NT2/D1 (cell line): Measurements from ENCODE around the gene TACC2.

Source experiments
- DNase-seq: peaks from one replicate; pipeline ENCODE4 v3.0.0-alpha.2; 2011; ENCODE audit warnings: low read depth, low spot score
- H3K27me3 ChIP-seq: 2 replicates; pipeline ENCODE4 v1.6.0; 2011; ENCODE audit warnings: mild to moderate bottlenecking; ENCODE audit not compliant: insufficient read length, insufficient read depth
- H3K36me3 ChIP-seq: 2 replicates; pipeline ENCODE4 v1.6.1; 2011; ENCODE audit warnings: mild to moderate bottlenecking, low read length, mixed read lengths; ENCODE audit not compliant: insufficient read depth, insufficient read length
- H3K4me1 ChIP-seq: 2 replicates; pipeline ENCODE4 v1.5.1; 2011; ENCODE audit not compliant: insufficient read depth, insufficient read length
- H3K4me3 ChIP-seq: 2 replicates; pipeline ENCODE4 v1.5.1; 2011; ENCODE audit warnings: low read depth; ENCODE audit not compliant: insufficient read length
- H3K9ac ChIP-seq: 2 replicates; pipeline ENCODE4 v1.6.0; 2011; ENCODE audit warnings: low read depth; ENCODE audit not compliant: insufficient read length
- H3K9me3 ChIP-seq: 2 replicates; pipeline ENCODE4 v1.5.1; 2011; ENCODE audit warnings: mild to moderate bottlenecking, low read length; ENCODE audit not compliant: insufficient read depth
- SUZ12 ChIP-seq: IDR thresholded peaks from 2 replicates; pipeline ENCODE4 v1.6.1; 2011; ENCODE audit not compliant: insufficient read length, insufficient read depth; ENCODE audit errors: extremely low read depth
- YY1 ChIP-seq: IDR thresholded peaks from 2 replicates; pipeline ENCODE4 v1.6.1; 2011; ENCODE audit not compliant: insufficient read length, insufficient read depth
- ZNF274 ChIP-seq: IDR thresholded peaks from 2 replicates; pipeline ENCODE4 v1.6.1; 2011; ENCODE audit warnings: mild to moderate bottlenecking, low read depth, low read length

Gene TACC2

DNA sequence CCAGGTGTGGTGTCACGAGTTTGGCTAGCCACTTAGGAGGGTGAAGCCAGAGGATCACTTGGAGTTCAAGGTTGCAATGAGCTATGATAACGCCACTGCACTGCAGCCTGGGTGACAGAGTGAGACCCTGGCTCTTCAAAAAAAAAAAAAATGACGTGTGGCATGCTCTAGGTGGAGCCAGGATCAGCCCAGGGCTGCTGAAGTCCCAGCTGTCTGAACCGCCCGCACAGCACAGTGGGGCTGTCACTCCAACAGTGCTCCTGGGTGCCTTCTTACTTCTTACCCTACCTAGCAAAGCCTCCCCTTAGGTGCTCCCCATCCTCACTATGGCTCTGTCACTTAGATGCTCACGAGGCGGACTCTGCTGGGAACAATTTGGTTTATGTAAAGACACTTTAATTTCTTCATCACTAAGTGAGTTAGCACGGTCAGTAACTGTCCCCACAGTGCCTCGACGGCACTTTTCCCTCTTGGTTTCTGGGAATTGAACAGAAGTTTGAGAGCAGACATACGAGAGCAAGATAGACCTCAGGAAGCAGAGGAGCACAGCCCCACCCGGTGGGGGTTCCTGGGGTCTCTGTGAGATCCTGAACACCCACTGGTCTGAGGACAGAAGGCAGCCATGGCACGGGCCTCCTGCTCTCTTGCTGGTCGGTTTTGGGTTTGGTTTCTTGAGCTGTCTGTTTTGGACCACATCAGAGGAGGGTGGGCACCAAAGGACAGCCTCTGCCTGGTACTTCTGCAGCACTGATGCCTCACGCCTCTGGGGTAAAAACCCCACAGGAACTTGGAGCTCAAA is 215.9 kb downstream of the TACC2 start:
- DNase-seq = no peak
- Histone ChIP-seq H3K4me1 (no peaks in the 10 kb centered on the region), H3K27me3 (no peaks in the 10 kb centered on the region), H3K36me3 (peaks cover 12% of the 10 kb centered on the region), H3K4me3 (no peak overlapping the region), H3K9ac (no peak overlapping the region), H3K9me3 (no peaks in the 10 kb centered on the region; the same call in 1 of the 2 replicates)
- TF ChIP-seq SUZ12 = no peak

DNA sequence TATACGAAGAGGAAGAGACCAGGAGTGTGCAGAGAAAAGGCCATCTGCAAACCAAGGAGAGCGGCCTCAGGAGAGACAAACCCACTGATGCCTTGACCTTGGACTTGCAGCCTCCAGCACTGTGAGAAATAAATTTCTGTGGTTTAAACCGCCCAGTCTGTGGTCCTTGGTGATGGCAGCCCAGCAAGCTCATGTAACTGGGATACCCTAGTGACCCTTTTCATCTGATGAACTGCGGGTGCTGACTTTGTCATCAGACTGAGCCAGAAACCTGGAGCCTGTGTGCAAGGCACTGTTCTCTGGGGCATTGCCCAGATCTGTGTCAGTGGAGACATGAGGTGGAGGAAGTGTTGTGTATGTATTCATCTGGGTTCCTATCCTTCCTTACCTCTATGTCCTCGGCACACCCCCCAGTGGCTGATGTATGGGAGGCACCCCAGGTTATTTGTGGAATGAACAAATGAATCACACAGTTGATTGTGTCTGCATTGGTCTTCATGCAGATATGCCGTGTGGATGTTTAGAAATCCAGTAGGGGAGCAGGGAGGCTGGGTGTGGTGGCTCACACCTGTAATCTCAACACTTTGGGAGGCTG is 217.6 kb downstream of the TACC2 start:
- DNase-seq = no peak
- Histone ChIP-seq H3K36me3 (peaks cover 18% of the 10 kb centered on the region), H3K4me1 (no peaks in the 10 kb centered on the region), H3K9ac (no peak overlapping the region), H3K9me3 (no peaks in the 10 kb centered on the region), H3K4me3 (no peak overlapping the region), H3K27me3 (no peaks in the 10 kb centered on the region)
- TF ChIP-seq YY1 = no peak

DNA sequence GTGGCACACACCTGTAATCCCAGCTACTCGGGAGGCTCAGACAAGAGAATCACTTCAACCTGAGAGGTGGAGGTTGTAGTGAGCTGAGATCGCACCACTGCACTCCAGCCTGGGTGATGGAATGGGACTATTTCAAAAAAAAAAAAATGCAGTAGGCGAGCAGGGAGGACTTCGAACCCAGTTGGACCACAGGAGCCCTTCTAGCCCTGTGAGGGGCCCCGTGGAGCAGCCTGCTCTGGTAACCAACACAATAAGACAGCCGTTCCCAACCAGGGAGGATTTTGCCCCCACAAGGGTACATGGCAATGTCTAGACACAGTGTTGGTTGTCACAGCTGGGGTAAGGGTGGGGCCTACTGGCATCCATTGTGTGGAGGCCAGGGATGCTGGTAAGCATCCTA is 218.2 kb downstream of the TACC2 start:
- TF ChIP-seq SUZ12 = no peak
- TF ChIP-seq YY1 = no peak
- no peak for TF ChIP-seq ZNF274
- Histone ChIP-seq H3K4me3 (no peak overlapping the region), H3K9ac (no peak overlapping the region), H3K27me3 (no peaks in the 10 kb centered on the region), H3K36me3 (peaks cover 22% of the 10 kb centered on the region), H3K9me3 (no peaks in the 10 kb centered on the region), H3K4me1 (no peaks in the 10 kb centered on the region)
- no peak for DNase-seq

DNA sequence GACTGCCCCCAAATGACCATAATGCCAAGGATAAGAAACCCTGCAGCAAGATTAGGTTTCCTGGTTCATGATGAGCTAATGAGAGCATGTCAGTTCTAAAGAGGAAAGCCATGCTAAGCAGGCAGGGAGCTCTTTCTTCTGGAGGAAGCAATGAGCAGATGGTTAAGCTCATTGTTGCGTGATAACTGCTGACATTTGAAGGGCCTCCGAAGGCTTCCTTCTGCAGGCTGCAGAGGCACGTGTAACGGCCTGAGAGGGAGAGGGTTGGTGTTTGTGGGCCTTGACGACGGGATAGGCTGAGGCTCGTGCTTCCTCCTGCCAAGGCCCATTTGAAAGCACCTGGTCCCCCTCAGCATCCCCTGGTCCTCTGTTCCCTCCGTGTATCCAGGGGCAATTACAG is 218.6 kb downstream of the TACC2 start:
- Histone ChIP-seq H3K36me3 (peaks cover 24% of the 10 kb centered on the region), H3K4me1 (no peaks in the 10 kb centered on the region), H3K4me3 (no peak overlapping the region), H3K9ac (no peak overlapping the region), H3K9me3 (no peaks in the 10 kb centered on the region), H3K27me3 (no peaks in the 10 kb centered on the region)
- TF ChIP-seq SUZ12 (no peak), ZNF274 (no peak), YY1 (no peak)
- DNase-seq = no peak

DNA sequence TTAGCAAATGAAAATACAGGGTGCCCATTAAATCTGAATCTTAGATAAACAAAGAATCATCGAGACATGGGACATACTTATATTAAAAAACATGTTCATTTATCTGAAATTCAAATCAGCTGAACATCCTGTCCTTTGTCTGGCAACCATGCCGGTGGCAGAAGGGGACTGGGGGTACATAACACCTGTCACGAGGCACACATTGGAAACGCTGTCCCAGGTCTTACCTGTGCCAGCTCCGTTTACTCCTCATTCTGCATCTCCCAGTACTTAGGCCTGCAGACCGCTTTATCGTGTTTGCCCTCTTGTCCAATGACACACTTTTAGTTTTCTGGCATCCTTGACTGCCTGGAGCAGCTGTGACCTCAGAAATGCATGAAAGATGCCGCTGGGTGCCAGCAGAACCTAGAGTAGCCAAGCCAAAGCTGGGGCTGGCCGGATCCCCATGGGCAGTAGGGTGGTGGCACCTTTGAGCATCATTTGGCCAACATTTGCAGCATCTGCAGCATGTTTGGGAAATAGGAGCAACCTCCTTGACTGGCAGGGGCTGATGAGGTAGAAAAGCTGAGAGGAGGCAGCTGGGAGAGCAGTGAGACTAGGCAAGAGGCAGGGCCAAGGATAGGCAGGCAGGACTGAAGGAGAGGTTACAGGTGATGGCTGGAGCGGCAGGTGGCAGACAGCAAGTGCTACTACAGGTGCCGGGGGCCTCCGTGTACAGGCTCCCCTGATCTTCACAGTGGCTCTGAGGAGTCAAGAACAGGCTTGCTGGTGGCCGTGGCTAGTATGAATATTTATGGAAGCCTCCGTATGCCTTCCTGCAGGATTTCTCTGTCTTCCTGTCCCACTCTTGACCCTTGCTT is 219.8 kb downstream of the TACC2 start:
- Histone ChIP-seq H3K36me3 (peaks cover 32% of the 10 kb centered on the region), H3K9ac (no peak overlapping the region), H3K9me3 (no peaks in the 10 kb centered on the region), H3K4me3 (no peak overlapping the region), H3K4me1 (no peaks in the 10 kb centered on the region), H3K27me3 (no peaks in the 10 kb centered on the region)
- no peak for DNase-seq
- no peak for TF ChIP-seq YY1
- no peak for TF ChIP-seq ZNF274
- no peak for TF ChIP-seq SUZ12

DNA sequence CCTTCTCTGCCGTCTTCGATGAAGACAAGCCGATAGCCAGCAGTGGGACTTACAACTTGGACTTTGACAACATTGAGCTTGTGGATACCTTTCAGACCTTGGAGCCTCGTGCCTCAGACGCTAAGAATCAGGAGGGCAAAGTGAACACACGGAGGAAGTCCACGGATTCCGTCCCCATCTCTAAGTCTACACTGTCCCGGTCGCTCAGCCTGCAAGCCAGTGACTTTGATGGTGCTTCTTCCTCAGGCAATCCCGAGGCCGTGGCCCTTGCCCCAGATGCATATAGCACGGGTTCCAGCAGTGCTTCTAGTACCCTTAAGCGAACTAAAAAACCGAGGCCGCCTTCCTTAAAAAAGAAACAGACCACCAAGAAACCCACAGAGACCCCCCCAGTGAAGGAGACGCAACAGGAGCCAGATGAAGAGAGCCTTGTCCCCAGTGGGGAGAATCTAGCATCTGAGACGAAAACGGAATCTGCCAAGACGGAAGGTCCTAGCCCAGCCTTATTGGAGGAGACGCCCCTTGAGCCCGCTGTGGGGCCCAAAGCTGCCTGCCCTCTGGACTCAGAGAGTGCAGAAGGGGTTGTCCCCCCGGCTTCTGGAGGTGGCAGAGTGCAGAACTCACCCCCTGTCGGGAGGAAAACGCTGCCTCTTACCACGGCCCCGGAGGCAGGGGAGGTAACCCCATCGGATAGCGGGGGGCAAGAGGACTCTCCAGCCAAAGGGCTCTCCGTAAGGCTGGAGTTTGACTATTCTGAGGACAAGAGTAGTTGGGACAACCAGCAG is 221.7 kb downstream of the TACC2 start:
- TF ChIP-seq ZNF274 (no peak), YY1 (no peak), SUZ12 (no peak)
- Histone ChIP-seq H3K4me1 (peaks cover 2% of the 10 kb centered on the region), H3K4me3 (no peak overlapping the region), H3K36me3 (peaks cover 35% of the 10 kb centered on the region), H3K9ac (no peak overlapping the region), H3K27me3 (no peaks in the 10 kb centered on the region), H3K9me3 (no peaks in the 10 kb centered on the region)
- DNase-seq = no peak
